ENCODE results near the gene C11orf52.
"Not testable (repeated sequence)": the region's sequence is repeated elsewhere in the genome, so short reads cannot be mapped to it uniquely, and the experiment has no call there.

Gene C11orf52

GRCh38 chr11:111925953-111926352 is 7.2 kb downstream of the C11orf52 start:
- peak overlapping the region; percentile 91 for H3K27ac ChIP-seq
- H2AFZ ChIP-seq (ENCODE audit: low read depth), result peak overlapping the region; percentile 69
- H3K9ac ChIP-seq, result peak overlapping the region; percentile 66
- no peaks in the 10 kb centered on the region for H3K79me2 ChIP-seq (ENCODE audit: insufficient read depth, low read depth)
- TF ChIP-seq, protein P1, sequence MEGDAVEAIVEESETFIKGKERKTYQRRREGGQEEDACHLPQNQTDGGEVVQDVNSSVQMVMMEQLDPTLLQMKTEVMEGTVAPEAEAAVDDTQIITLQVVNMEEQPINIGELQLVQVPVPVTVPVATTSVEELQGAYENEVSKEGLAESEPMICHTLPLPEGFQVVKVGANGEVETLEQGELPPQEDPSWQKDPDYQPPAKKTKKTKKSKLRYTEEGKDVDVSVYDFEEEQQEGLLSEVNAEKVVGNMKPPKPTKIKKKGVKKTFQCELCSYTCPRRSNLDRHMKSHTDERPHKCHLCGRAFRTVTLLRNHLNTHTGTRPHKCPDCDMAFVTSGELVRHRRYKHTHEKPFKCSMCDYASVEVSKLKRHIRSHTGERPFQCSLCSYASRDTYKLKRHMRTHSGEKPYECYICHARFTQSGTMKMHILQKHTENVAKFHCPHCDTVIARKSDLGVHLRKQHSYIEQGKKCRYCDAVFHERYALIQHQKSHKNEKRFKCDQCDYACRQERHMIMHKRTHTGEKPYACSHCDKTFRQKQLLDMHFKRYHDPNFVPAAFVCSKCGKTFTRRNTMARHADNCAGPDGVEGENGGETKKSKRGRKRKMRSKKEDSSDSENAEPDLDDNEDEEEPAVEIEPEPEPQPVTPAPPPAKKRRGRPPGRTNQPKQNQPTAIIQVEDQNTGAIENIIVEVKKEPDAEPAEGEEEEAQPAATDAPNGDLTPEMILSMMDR (conservative IDR thresholded peaks at IDR 0.05; ENCODE audit: low read depth, low read length), result no peak
- no peaks in the 10 kb centered on the region for H3K36me3 ChIP-seq (ENCODE audit: insufficient read depth)
- H3K4me3 ChIP-seq (IDR thresholded peaks at IDR 0.05; ENCODE audit: insufficient read depth, low read depth, low read length), result no peak overlapping the region
- no peaks in the 10 kb centered on the region for H3K27me3 ChIP-seq (ENCODE audit: insufficient read depth, low read depth)
- peaks cover 16% of the 10 kb centered on the region for H3K4me1 ChIP-seq (ENCODE audit: low read depth, poor library complexity, severe bottlenecking)
- peak overlapping the region; percentile 71 for H3K4me2 ChIP-seq
- no peaks in the 10 kb centered on the region for H4K20me1 ChIP-seq (ENCODE audit: insufficient read depth)

DNA sequence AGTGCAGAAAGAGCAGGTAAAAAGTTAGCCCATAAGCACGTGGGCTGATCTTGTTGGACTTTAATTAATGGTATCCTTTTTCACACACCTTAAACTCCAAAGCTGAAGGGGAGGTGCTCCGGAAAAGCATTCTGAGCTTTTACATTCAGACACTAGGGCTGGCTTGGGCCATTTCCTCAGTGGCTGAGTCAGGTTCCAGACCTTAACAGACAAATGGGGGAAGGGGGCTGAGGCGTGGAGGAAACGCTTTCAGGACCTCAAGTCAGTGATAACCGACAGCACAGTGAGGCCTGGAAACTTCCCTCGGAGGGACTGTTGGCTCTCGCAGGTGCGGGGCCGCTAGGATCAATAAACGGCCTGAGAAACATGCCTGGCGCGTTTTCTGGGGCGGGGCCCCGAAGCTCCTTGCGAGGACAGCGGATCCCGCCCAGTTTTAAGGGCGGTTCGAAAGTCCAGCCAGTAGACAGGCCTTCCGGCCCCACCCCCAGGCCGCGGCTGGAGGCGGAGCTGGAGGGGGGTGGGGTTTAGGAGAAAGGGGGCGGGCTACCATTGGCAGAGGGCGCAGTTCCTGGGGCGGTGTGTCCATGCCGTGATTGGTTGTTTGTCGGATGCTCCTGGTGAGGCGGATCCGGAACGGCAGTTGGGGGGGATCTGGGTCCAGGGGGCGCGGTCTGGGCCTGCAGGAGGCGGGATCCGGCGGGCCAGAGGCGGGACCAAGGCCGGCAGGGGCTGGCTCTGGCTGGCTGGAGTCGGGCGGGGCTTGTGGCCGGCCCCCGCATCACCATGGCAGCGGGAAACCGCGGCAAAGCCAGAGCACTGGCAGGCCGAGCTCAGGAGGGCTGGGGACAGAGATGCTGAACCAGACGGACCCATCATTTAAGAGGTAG is 8.0 kb downstream of the C11orf52 start:
- Histone ChIP-seq H4K20me1 (ENCODE audit: insufficient read depth) (no peaks in the 10 kb centered on the region), H3K27ac (peak overlapping the region; percentile 91), H2AFZ (ENCODE audit: low read depth) (peak overlapping the region; percentile 87), H3K4me2 (peak overlapping the region; percentile 71), H3K4me3 (IDR thresholded peaks at IDR 0.05; ENCODE audit: insufficient read depth, low read depth, low read length) (no peak overlapping the region), H3K27me3 (ENCODE audit: insufficient read depth, low read depth) (no peaks in the 10 kb centered on the region), H3K79me2 (ENCODE audit: insufficient read depth, low read depth) (no peaks in the 10 kb centered on the region), H3K36me3 (ENCODE audit: insufficient read depth) (no peaks in the 10 kb centered on the region), H3K4me1 (ENCODE audit: low read depth, poor library complexity, severe bottlenecking) (peaks cover 20% of the 10 kb centered on the region), H3K9ac (peak overlapping the region; percentile 66)
- TF ChIP-seq, protein P1 (conservative IDR thresholded peaks at IDR 0.05; ENCODE audit: low read depth, low read length), result no peak

GRCh38 chr11:111930472-111930871 is 11.8 kb downstream of the C11orf52 start:
- no peaks in the 10 kb centered on the region for H3K79me2 ChIP-seq (ENCODE audit: insufficient read depth, low read depth)
- H3K9ac ChIP-seq, result no peak overlapping the region
- TF ChIP-seq, protein P1 (conservative IDR thresholded peaks at IDR 0.05; ENCODE audit: low read depth, low read length), result no peak
- H3K27ac ChIP-seq, result no peak overlapping the region
- H2AFZ ChIP-seq (ENCODE audit: low read depth), result no peak overlapping the region
- no peak overlapping the region for H3K4me2 ChIP-seq
- H3K27me3 ChIP-seq (ENCODE audit: insufficient read depth, low read depth), result no peaks in the 10 kb centered on the region
- no peaks in the 10 kb centered on the region for H4K20me1 ChIP-seq (ENCODE audit: insufficient read depth)
- peaks cover 24% of the 10 kb centered on the region for H3K4me1 ChIP-seq (ENCODE audit: low read depth, poor library complexity, severe bottlenecking)
- no peak overlapping the region for H3K4me3 ChIP-seq (IDR thresholded peaks at IDR 0.05; ENCODE audit: insufficient read depth, low read depth, low read length)
- no peaks in the 10 kb centered on the region for H3K36me3 ChIP-seq (ENCODE audit: insufficient read depth)

GRCh38 chr11:111932611-111932950 is 13.9 kb downstream of the C11orf52 start:
- Histone ChIP-seq H3K9ac (no peak overlapping the region), H2AFZ (ENCODE audit: low read depth) (no peak overlapping the region), H3K27me3 (ENCODE audit: insufficient read depth, low read depth) (no peaks in the 10 kb centered on the region), H3K27ac (no peak overlapping the region), H3K36me3 (ENCODE audit: insufficient read depth) (no peaks in the 10 kb centered on the region), H3K4me2 (no peak overlapping the region), H3K4me3 (IDR thresholded peaks at IDR 0.05; ENCODE audit: insufficient read depth, low read depth, low read length) (no peak overlapping the region), H3K79me2 (ENCODE audit: insufficient read depth, low read depth) (no peaks in the 10 kb centered on the region), H4K20me1 (ENCODE audit: insufficient read depth) (no peaks in the 10 kb centered on the region), H3K4me1 (ENCODE audit: low read depth, poor library complexity, severe bottlenecking) (peaks cover 23% of the 10 kb centered on the region)
- TF ChIP-seq, protein P1 (conservative IDR thresholded peaks at IDR 0.05; ENCODE audit: low read depth, low read length), result no peak

DNA sequence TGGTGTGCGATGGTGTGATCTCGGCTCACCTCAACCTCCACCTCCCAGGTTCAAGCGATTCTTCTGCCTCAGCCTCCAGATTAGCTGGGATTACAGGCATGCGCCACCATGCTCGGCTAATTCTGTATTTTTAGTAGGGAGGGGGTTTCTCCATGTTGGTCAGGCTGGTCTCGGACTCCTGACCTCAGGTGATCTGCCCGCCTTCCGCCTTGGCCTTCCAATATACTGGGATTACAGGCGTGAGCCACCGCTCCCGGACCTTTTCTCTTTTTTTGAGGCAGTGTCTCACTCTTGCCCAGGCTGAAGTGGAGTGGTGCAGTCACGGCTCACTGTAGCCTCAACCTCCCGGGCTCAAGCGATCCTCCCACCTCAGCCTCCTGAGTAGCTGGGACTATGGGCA is 14.5 kb downstream of the C11orf52 start:
- not testable (repeated sequence) for H3K27ac ChIP-seq; H3K36me3 ChIP-seq (ENCODE audit: insufficient read depth); H3K4me3 ChIP-seq (IDR thresholded peaks at IDR 0.05; ENCODE audit: insufficient read depth, low read depth, low read length); H2AFZ ChIP-seq (ENCODE audit: low read depth); H3K79me2 ChIP-seq (ENCODE audit: insufficient read depth, low read depth); H3K9ac ChIP-seq; H4K20me1 ChIP-seq (ENCODE audit: insufficient read depth); H3K27me3 ChIP-seq (ENCODE audit: insufficient read depth, low read depth); H3K4me2 ChIP-seq
- H3K4me1 ChIP-seq (ENCODE audit: low read depth, poor library complexity, severe bottlenecking), result peaks cover 19% of the 10 kb centered on the region

Measured in KMS-11 (cell line).